ENCODE data around the gene KAZN.

KAZN gene

GRCh38 chr1:14895727-14896126 lies 297.2 kb downstream of the KAZN start:
- no peak for DNase-seq

- no peak for DNase-seq
Measured at GRCh38 chr1:14896381-14897079, 298.0 kb downstream of the KAZN start.

GRCh38 chr1:14897080-14897449 lies 298.6 kb downstream of the KAZN start:
- DNase-seq: no peak

- DNase-seq: no peak
Measured at GRCh38 chr1:14897547-14897946, 299.1 kb downstream of the KAZN start.

- no peak for DNase-seq
Measured at GRCh38 chr1:14897997-14898645, 299.6 kb downstream of the KAZN start.

- no peak for DNase-seq
Measured at GRCh38 chr1:14899686-14900085, 301.2 kb downstream of the KAZN start.

GRCh38 chr1:14901371-14901954 lies 303.0 kb downstream of the KAZN start:
- DNase-seq: no peak

GRCh38 chr1:14903922-14904321 lies 305.4 kb downstream of the KAZN start:
- DNase-seq: no peak

- no peak for DNase-seq
Measured at GRCh38 chr1:14906665-14907064, 308.2 kb downstream of the KAZN start.

- no peak for DNase-seq
Measured at GRCh38 chr1:14907416-14907815, 308.9 kb downstream of the KAZN start.

- DNase-seq: no peak
Measured at GRCh38 chr1:14909273-14909672, 310.8 kb downstream of the KAZN start.

- no peak for DNase-seq
Measured at GRCh38 chr1:14909920-14910460, 311.5 kb downstream of the KAZN start.

- no peak for DNase-seq
Measured at GRCh38 chr1:14910984-14911721, 312.7 kb downstream of the KAZN start.

GRCh38 chr1:14912839-14913481 lies 314.5 kb downstream of the KAZN start:
- DNase-seq: no peak

GRCh38 chr1:14913482-14914177 lies 315.1 kb downstream of the KAZN start:
- DNase-seq: no peak

GRCh38 chr1:14914351-14914988 lies 316.0 kb downstream of the KAZN start:
- DNase-seq: no peak

- no peak for DNase-seq
Measured at GRCh38 chr1:14915356-14916054, 317.0 kb downstream of the KAZN start.

GRCh38 chr1:14919289-14919688 lies 320.8 kb downstream of the KAZN start:
- no peak for DNase-seq

GRCh38 chr1:14919751-14920150 lies 321.3 kb downstream of the KAZN start:
- DNase-seq: no peak

GRCh38 chr1:14921057-14921456 lies 322.6 kb downstream of the KAZN start:
- DNase-seq: no peak
